Measurements from ENCODE around the gene BTBD19.

BTBD19 gene

GRCh38 chr1:44862829-44863401 lies 54.6 kb downstream of the BTBD19 start:
- DNase-seq, result no peak

Data from activated effector memory CD4-positive, alpha-beta T cell treated with Interleukin-2 at 50 U/mL for 16 hours (primary cell).